OCI-LY3 (cell line): ENCODE data around the gene PIMREG.

Experiments
- H2AFZ ChIP-seq: fragments of 200-600, 300-600 bp; shearing (Covaris generic); 2 replicates; pipeline ENCODE4 v1.6.0; 2014; ENCODE audit warnings: antibody characterized with exemption, low read depth, low read length
- H3K27ac ChIP-seq: fragments of 200-600, 300-600 bp; sonication (generic); 2 replicates; pipeline ENCODE4 v1.5.1; 2014; ENCODE audit warnings: mild to moderate bottlenecking, low read length, moderate library complexity, mixed read lengths
- H3K27me3 ChIP-seq: fragments of 200-600, 300-600 bp; sonication (generic); 2 replicates; pipeline ENCODE4 v1.6.1; 2014; ENCODE audit warnings: low read depth, low read length, mixed read lengths
- H3K36me3 ChIP-seq: fragments of 200-600, 300-600 bp; sonication (generic); replicated peaks from 2 replicates; pipeline ENCODE3; 2014; ENCODE audit warnings: low read depth, low read length, mixed read lengths
- H3K4me1 ChIP-seq: fragments of 300-600, 200-600 bp; sonication (generic); 2 replicates; pipeline ENCODE4 v1.6.1; 2014; ENCODE audit warnings: low read length, mixed read lengths
- H3K4me2 ChIP-seq: fragments of 200-600, 300-600 bp; sonication (generic); 2 replicates; pipeline ENCODE4 v1.6.1; 2014; ENCODE audit warnings: low read length, mixed read lengths
- H3K4me3 ChIP-seq: fragments of 300-600, 200-600 bp; sonication (generic); 2 replicates; pipeline ENCODE4 v1.5.1; 2014; ENCODE audit warnings: antibody characterized with exemption, mild to moderate bottlenecking, low read length, moderate library complexity
- H3K79me2 ChIP-seq: fragments of 300-600, 200-600 bp; shearing (Covaris generic); 2 replicates; pipeline ENCODE4 v1.6.1; 2014; ENCODE audit warnings: mild to moderate bottlenecking, low read length, mixed read lengths
- H3K9ac ChIP-seq: fragments of 300-600, 200-600 bp; shearing (Covaris generic); 2 replicates; pipeline ENCODE4 v1.6.0; 2014; ENCODE audit warnings: mild to moderate bottlenecking, low read length, moderate library complexity
- H3K9me3 ChIP-seq: fragments of 200-600, 300-600 bp; shearing (Covaris generic); 2 replicates; pipeline ENCODE4 v1.6.1; 2014; ENCODE audit warnings: low read length, mixed read lengths; ENCODE audit not compliant: insufficient read depth
- H4K20me1 ChIP-seq: fragments of 200-600, 300-600 bp; sonication (generic); 2 replicates; pipeline ENCODE4 v1.6.1; 2016; ENCODE audit warnings: low read length, mixed read lengths; ENCODE audit not compliant: insufficient read depth
- EZH2phosphoT487 ChIP-seq: fragments of 200-600 bp; shearing (Covaris generic); IDR thresholded peaks from 2 replicates; pipeline ENCODE4 v1.6.1; 2018; ENCODE audit warnings: antibody characterized with exemption, mixed run types, low read depth
- TF ChIP-seq, protein P1 (sequence below): fragments of 200-600, 300-600 bp; sonication (generic); IDR thresholded peaks from 2 replicates; pipeline ENCODE4 v1.5.1; 2014; ENCODE audit warnings: antibody characterized with exemption, low read length, low read depth

PIMREG gene

DNA sequence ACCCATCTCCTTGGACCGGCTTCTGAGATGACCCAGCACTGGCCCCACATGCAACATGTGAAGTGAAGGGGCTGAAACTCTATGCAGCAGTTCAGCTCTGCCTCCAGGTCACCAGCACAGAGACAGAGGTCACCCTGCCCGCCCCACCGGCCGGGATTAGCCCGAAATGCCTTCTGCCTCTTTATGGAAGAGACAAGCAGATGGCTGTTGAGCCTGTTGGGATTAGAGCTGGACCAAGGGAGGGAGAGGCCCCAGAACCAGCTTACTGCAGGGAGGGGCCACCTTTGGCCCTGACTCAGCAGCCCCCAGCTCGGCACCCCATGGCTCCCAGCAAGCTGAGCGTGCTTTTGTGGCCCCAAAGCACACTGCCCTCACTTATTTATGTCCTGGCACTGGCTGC lies 15.0 kb upstream of the PIMREG start:
- no peaks in the 10 kb centered on the region for H3K36me3 ChIP-seq

GRCh38 chr17:6430769-6431168 lies 13.5 kb upstream of the PIMREG start:
- Histone ChIP-seq H3K4me3 (no peak overlapping the region), H3K4me1 (peaks cover 8% of the 10 kb centered on the region), H4K20me1 (no peaks in the 10 kb centered on the region), H3K9me3 (no peaks in the 10 kb centered on the region), H3K27ac (no peak overlapping the region), H3K4me2 (no peak overlapping the region), H3K79me2 (no peaks in the 10 kb centered on the region), H3K27me3 (no peaks in the 10 kb centered on the region), H3K36me3 (no peaks in the 10 kb centered on the region), H2AFZ (no peak overlapping the region), H3K9ac (no peak overlapping the region)
- TF ChIP-seq EZH2phosphoT487, result no peak
- TF ChIP-seq, protein P1, sequence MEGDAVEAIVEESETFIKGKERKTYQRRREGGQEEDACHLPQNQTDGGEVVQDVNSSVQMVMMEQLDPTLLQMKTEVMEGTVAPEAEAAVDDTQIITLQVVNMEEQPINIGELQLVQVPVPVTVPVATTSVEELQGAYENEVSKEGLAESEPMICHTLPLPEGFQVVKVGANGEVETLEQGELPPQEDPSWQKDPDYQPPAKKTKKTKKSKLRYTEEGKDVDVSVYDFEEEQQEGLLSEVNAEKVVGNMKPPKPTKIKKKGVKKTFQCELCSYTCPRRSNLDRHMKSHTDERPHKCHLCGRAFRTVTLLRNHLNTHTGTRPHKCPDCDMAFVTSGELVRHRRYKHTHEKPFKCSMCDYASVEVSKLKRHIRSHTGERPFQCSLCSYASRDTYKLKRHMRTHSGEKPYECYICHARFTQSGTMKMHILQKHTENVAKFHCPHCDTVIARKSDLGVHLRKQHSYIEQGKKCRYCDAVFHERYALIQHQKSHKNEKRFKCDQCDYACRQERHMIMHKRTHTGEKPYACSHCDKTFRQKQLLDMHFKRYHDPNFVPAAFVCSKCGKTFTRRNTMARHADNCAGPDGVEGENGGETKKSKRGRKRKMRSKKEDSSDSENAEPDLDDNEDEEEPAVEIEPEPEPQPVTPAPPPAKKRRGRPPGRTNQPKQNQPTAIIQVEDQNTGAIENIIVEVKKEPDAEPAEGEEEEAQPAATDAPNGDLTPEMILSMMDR, result 0 out of 2 replicates have a peak, but pooled peaks have one; percentile 10

More for the DNA sequence above, 15.0 kb upstream of the PIMREG start:
- Histone ChIP-seq H3K79me2 (no peaks in the 10 kb centered on the region), H3K27ac (no peak overlapping the region), H3K9ac (no peak overlapping the region), H3K4me2 (no peak overlapping the region), H4K20me1 (no peaks in the 10 kb centered on the region), H3K27me3 (no peaks in the 10 kb centered on the region), H3K9me3 (no peaks in the 10 kb centered on the region), H3K4me1 (peaks cover 8% of the 10 kb centered on the region), H2AFZ (no peak overlapping the region), H3K4me3 (no peak overlapping the region)
- TF ChIP-seq, protein P1, result no peak
- no peak for TF ChIP-seq EZH2phosphoT487

DNA sequence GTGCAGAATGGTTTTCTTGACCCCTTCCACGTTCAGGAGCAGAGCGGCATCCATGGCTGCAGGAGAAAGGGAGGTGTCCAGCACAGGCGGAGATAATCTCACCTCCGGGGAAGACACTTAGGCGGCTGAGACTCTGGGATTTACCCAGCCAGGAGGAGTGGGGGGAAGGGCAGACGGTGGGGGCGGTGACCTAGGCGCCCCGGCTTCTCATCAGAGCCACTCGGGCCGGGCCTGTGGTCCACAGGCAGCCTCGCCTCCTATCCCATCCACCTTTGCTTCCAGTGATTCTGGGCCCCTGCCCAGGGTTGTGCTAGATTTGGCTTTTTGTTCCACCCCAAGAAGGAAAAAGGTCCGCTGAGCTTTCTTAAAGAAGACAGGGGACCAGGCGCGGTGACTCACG lies 9.2 kb upstream of the PIMREG start, which contains the start of gene AIPL1:
AIPL1 (minus strand) TSS at position 71 of the 400 bp plus-strand sequence; CDS start at position 54, 17 bp downstream.
- H3K4me2 ChIP-seq, result no peak within 1 kb of the TSS
- H2AFZ ChIP-seq, result no peak within 1 kb of the TSS
- H3K27ac ChIP-seq, result no peak within 1 kb of the TSS
- H3K9ac ChIP-seq, result no peak within 1 kb of the TSS
- H3K4me3 ChIP-seq, result no peak within 1 kb of the TSS
- no peak for TF ChIP-seq EZH2phosphoT487
- TF ChIP-seq, protein P1, result no peak
- H3K9me3 ChIP-seq, result no peaks in the 10 kb centered on the region
- no peaks in the 10 kb centered on the region for H3K36me3 ChIP-seq
- H3K4me1 ChIP-seq, result no peaks in the 10 kb centered on the region
- no peaks in the 10 kb centered on the region for H4K20me1 ChIP-seq
- no peaks in the 10 kb centered on the region for H3K79me2 ChIP-seq
- H3K27me3 ChIP-seq, result peaks cover 11% of the 10 kb centered on the region

- H3K9me3 ChIP-seq, result no peaks in the 10 kb centered on the region
- H3K4me1 ChIP-seq, result no peaks in the 10 kb centered on the region
- H3K79me2 ChIP-seq, result no peaks in the 10 kb centered on the region
- H3K4me2 ChIP-seq, result no peak overlapping the region
- H3K4me3 ChIP-seq, result no peak overlapping the region
- H4K20me1 ChIP-seq, result no peaks in the 10 kb centered on the region
- H3K27ac ChIP-seq, result no peak overlapping the region
- no peak for TF ChIP-seq EZH2phosphoT487
- TF ChIP-seq, protein P1, result peak; percentile 59
- H2AFZ ChIP-seq, result no peak overlapping the region
- H3K36me3 ChIP-seq, result no peaks in the 10 kb centered on the region
- H3K27me3 ChIP-seq, result peaks cover 14% of the 10 kb centered on the region
- H3K9ac ChIP-seq, result no peak overlapping the region
Measured at GRCh38 chr17:6435968-6436367, 8.3 kb upstream of the PIMREG start.
